Measurements from ENCODE around the gene TMEM100.

GRCh38 chr17:55741356-55741700, 18.7 kb upstream of the TMEM100 start:
- TF ChIP-seq GATA3 (IDR thresholded peaks at IDR 0.05; ENCODE audit: low read depth, low read length) (no peak), GATA2 (IDR thresholded peaks at IDR 0.05; ENCODE audit: low read depth, low read length) (no peak)

All from SH-SY5Y (cell line).